Measurements from ENCODE around the gene CYP8B1. TPM values are rescaled to one million over a fixed set of nuclear protein-coding genes. Genes with fewer than 3 reads are reported as not detected.

CYP8B1 gene
- total and polyA plus RNA-seq, 4 donors: 0.10 TPM; not detected in 3

- Histone ChIP-seq H3K9me3 (ENCODE audit: control insufficient read depth, low read length) (no peaks in the 10 kb centered on the region), H3K4me1 (ENCODE audit: control insufficient read depth in 1 of 2, insufficient read depth in 2 of 2, low read length in 2 of 2) (no peaks in the 10 kb centered on the region), H3K27me3 (ENCODE audit: control insufficient read depth in 1 of 2, insufficient read depth in 2 of 2, low read length in 1 of 2) (no peaks in the 10 kb centered on the region), H3K36me3 (ENCODE audit: control insufficient read depth in 1 of 2, insufficient read depth in 2 of 2, low read length in 1 of 2) (no peaks in the 10 kb centered on the region), H3K27ac (ENCODE audit: low read depth in 1 of 2, low read length in 2 of 2) (no peak overlapping the region), H3K4me3 (ENCODE audit: low read length in 2 of 2) (no peak overlapping the region)
- intact Hi-C loops (cut with DNase I): no loop called here
- no peak for DNase-seq
- ATAC-seq (ENCODE audit: low FRiP score): no peak
- WGBS, 2 donors: 86 to 90% methylated on average over 2 of the region's 2 CpGs
Observed at GRCh38 chr3:42877881-42878280, 2.2 kb upstream of the CYP8B1 start.

GRCh38 chr3:42876940-42877720 is 1.5 kb upstream of the CYP8B1 start:
- DNase-seq: no peak
- WGBS, 2 donors: 85 to 89% methylated on average over 7 of the region's 7 CpGs
- no peaks in the 10 kb centered on the region for H3K27me3 ChIP-seq (ENCODE audit: control insufficient read depth in 1 of 2, insufficient read depth in 2 of 2, low read length in 1 of 2)
- no peaks in the 10 kb centered on the region for H3K4me1 ChIP-seq (ENCODE audit: control insufficient read depth in 1 of 2, insufficient read depth in 2 of 2, low read length in 2 of 2)
- no peak overlapping the region for H3K4me3 ChIP-seq (ENCODE audit: low read length in 2 of 2)
- H3K9me3 ChIP-seq (ENCODE audit: control insufficient read depth, low read length): no peaks in the 10 kb centered on the region
- no peak for ATAC-seq (ENCODE audit: low FRiP score)
- intact Hi-C loops (cut with DNase I): no loop called here
- H3K36me3 ChIP-seq (ENCODE audit: control insufficient read depth in 1 of 2, insufficient read depth in 2 of 2, low read length in 1 of 2): no peaks in the 10 kb centered on the region
- no peak overlapping the region for H3K27ac ChIP-seq (ENCODE audit: low read depth in 1 of 2, low read length in 2 of 2)

- WGBS, 2 donors: 62 to 63% methylated on average over 1 of the region's 1 CpG
- no peak for DNase-seq
- no peaks in the 10 kb centered on the region for H3K27me3 ChIP-seq (ENCODE audit: control insufficient read depth in 1 of 2, insufficient read depth in 2 of 2, low read length in 1 of 2)
- no peaks in the 10 kb centered on the region for H3K9me3 ChIP-seq (ENCODE audit: control insufficient read depth, low read length)
- no peaks in the 10 kb centered on the region for H3K36me3 ChIP-seq (ENCODE audit: control insufficient read depth in 1 of 2, insufficient read depth in 2 of 2, low read length in 1 of 2)
- no peak overlapping the region for H3K27ac ChIP-seq (ENCODE audit: low read depth in 1 of 2, low read length in 2 of 2)
- intact Hi-C loops (cut with DNase I): no loop called here
- no peak for ATAC-seq (ENCODE audit: low FRiP score)
- no peaks in the 10 kb centered on the region for H3K4me1 ChIP-seq (ENCODE audit: control insufficient read depth in 1 of 2, insufficient read depth in 2 of 2, low read length in 2 of 2)
- H3K4me3 ChIP-seq (ENCODE audit: low read length in 2 of 2): no peak overlapping the region
Observed at GRCh38 chr3:42876401-42876800, 722 bp upstream of the CYP8B1 start.

- Histone ChIP-seq H3K9me3 (ENCODE audit: control insufficient read depth, low read length) (no peaks in the 10 kb centered on the region), H3K27me3 (ENCODE audit: control insufficient read depth in 1 of 2, insufficient read depth in 2 of 2, low read length in 1 of 2) (no peaks in the 10 kb centered on the region)
Observed at GRCh38 chr3:42874749-42875148, 930 bp downstream of the CYP8B1 start.

GRCh38 chr3:42873221-42873982 is 2.3 kb downstream of the CYP8B1 start:
- WGBS, 2 donors: 79 to 87% methylated on average over 9 of the region's 9 CpGs
- no peak overlapping the region for H3K4me3 ChIP-seq (ENCODE audit: low read length in 2 of 2)
- ATAC-seq (ENCODE audit: low FRiP score): no peak

More at GRCh38 chr3:42874749-42875148, 930 bp downstream of the CYP8B1 start:
- Histone ChIP-seq H3K4me3 (ENCODE audit: low read length in 2 of 2) (no peak overlapping the region), H3K4me1 (ENCODE audit: control insufficient read depth in 1 of 2, insufficient read depth in 2 of 2, low read length in 2 of 2) (no peaks in the 10 kb centered on the region), H3K27ac (ENCODE audit: low read depth in 1 of 2, low read length in 2 of 2) (no peak overlapping the region), H3K36me3 (ENCODE audit: control insufficient read depth in 1 of 2, insufficient read depth in 2 of 2, low read length in 1 of 2) (no peaks in the 10 kb centered on the region)
- 93 to 94% methylated on average over 10 of the region's 10 CpGs for WGBS, 2 donors
- intact Hi-C loops (cut with DNase I): no loop called here
- no peak for ATAC-seq (ENCODE audit: low FRiP score)
- DNase-seq: no peak

GRCh38 chr3:42872718-42873117 is 3.0 kb downstream of the CYP8B1 start:
- intact Hi-C loops (cut with DNase I): no loop called here
- Histone ChIP-seq H3K27me3 (ENCODE audit: control insufficient read depth in 1 of 2, insufficient read depth in 2 of 2, low read length in 1 of 2) (no peaks in the 10 kb centered on the region), H3K4me3 (ENCODE audit: low read length in 2 of 2) (no peak overlapping the region), H3K9me3 (ENCODE audit: control insufficient read depth, low read length) (no peaks in the 10 kb centered on the region), H3K4me1 (ENCODE audit: control insufficient read depth in 1 of 2, insufficient read depth in 2 of 2, low read length in 2 of 2) (no peaks in the 10 kb centered on the region), H3K36me3 (ENCODE audit: control insufficient read depth in 1 of 2, insufficient read depth in 2 of 2, low read length in 1 of 2) (no peaks in the 10 kb centered on the region), H3K27ac (ENCODE audit: low read depth in 1 of 2, low read length in 2 of 2) (no peak overlapping the region)
- peak in 1 of 2 donors; percentile 56 for DNase-seq
- 87 to 94% methylated on average over 1 of the region's 1 CpG for WGBS, 2 donors
- ATAC-seq (ENCODE audit: low FRiP score): no peak

More at GRCh38 chr3:42873221-42873982, 2.3 kb downstream of the CYP8B1 start:
- H3K27me3 ChIP-seq (ENCODE audit: control insufficient read depth in 1 of 2, insufficient read depth in 2 of 2, low read length in 1 of 2): no peaks in the 10 kb centered on the region
- no peaks in the 10 kb centered on the region for H3K4me1 ChIP-seq (ENCODE audit: control insufficient read depth in 1 of 2, insufficient read depth in 2 of 2, low read length in 2 of 2)
- intact Hi-C loops (cut with DNase I): no loop called here
- no peak for DNase-seq
- no peaks in the 10 kb centered on the region for H3K9me3 ChIP-seq (ENCODE audit: control insufficient read depth, low read length)
- no peaks in the 10 kb centered on the region for H3K36me3 ChIP-seq (ENCODE audit: control insufficient read depth in 1 of 2, insufficient read depth in 2 of 2, low read length in 1 of 2)
- no peak overlapping the region for H3K27ac ChIP-seq (ENCODE audit: low read depth in 1 of 2, low read length in 2 of 2)

- no peaks in the 10 kb centered on the region for H3K9me3 ChIP-seq (ENCODE audit: control insufficient read depth, low read length)
- no peak overlapping the region for H3K27ac ChIP-seq (ENCODE audit: low read depth in 1 of 2, low read length in 2 of 2)
- no peaks in the 10 kb centered on the region for H3K4me1 ChIP-seq (ENCODE audit: control insufficient read depth in 1 of 2, insufficient read depth in 2 of 2, low read length in 2 of 2)
- intact Hi-C loops (cut with DNase I): no loop called here
- H3K36me3 ChIP-seq (ENCODE audit: control insufficient read depth in 1 of 2, insufficient read depth in 2 of 2, low read length in 1 of 2): no peaks in the 10 kb centered on the region
- no peak for DNase-seq
- H3K27me3 ChIP-seq (ENCODE audit: control insufficient read depth in 1 of 2, insufficient read depth in 2 of 2, low read length in 1 of 2): no peaks in the 10 kb centered on the region
- no peak overlapping the region for H3K4me3 ChIP-seq (ENCODE audit: low read length in 2 of 2)
- WGBS, 2 donors: 9 to 13% methylated on average over 5 of the region's 5 CpGs
- ATAC-seq (ENCODE audit: low FRiP score): no peak
Observed at GRCh38 chr3:42871592-42872196, 4.0 kb downstream of the CYP8B1 start.

- ATAC-seq (ENCODE audit: low FRiP score) (no peak), DNase-seq (no peak)
- Histone ChIP-seq H3K36me3 (ENCODE audit: control insufficient read depth in 1 of 2, insufficient read depth in 2 of 2, low read length in 1 of 2) (no peaks in the 10 kb centered on the region), H3K27me3 (ENCODE audit: control insufficient read depth in 1 of 2, insufficient read depth in 2 of 2, low read length in 1 of 2) (no peaks in the 10 kb centered on the region), H3K9me3 (ENCODE audit: control insufficient read depth, low read length) (no peaks in the 10 kb centered on the region), H3K4me3 (ENCODE audit: low read length in 2 of 2) (no peak overlapping the region), H3K27ac (ENCODE audit: low read depth in 1 of 2, low read length in 2 of 2) (no peak overlapping the region), H3K4me1 (ENCODE audit: control insufficient read depth in 1 of 2, insufficient read depth in 2 of 2, low read length in 2 of 2) (no peaks in the 10 kb centered on the region)
- 78% methylated on average over 5 of the region's 5 CpGs for WGBS, 2 donors
- intact Hi-C loops (cut with DNase I): no loop called here
Observed at GRCh38 chr3:42868841-42869240, 6.8 kb downstream of the CYP8B1 start.
